Dendritic cell treated with granulocyte-macrophage colony-stimulating factor and Interleukin-4, amounts not matched to agents 40 ng/mL and 50 ng/mL, for 4 days (primary cell): ENCODE data around the gene F12.

Experiments used
- H3K27ac Mint-ChIP-seq: one replicate; pipeline ENCODE4 v1.8.0; 2022; ENCODE audit warnings: mild to moderate bottlenecking, mixed read lengths
- H3K27me3 Mint-ChIP-seq: one replicate; pipeline ENCODE4 v1.8.0; 2022; ENCODE audit warnings: mild to moderate bottlenecking, mixed read lengths
- H3K36me3 Mint-ChIP-seq: one replicate; pipeline ENCODE4 v1.8.0; 2022; ENCODE audit warnings: low read depth, mixed read lengths
- H3K4me1 Mint-ChIP-seq: one replicate; pipeline ENCODE4 v1.8.0; 2022; ENCODE audit warnings: low read depth, mixed read lengths
- H3K4me3 Mint-ChIP-seq: one replicate; pipeline ENCODE4 v1.8.0; 2022; ENCODE audit warnings: mild to moderate bottlenecking, moderate library complexity, mixed read lengths
- H3K9me3 Mint-ChIP-seq: one replicate; pipeline ENCODE4 v1.8.0; 2022; ENCODE audit warnings: mixed read lengths
- intact Hi-C: fragments of 100-400 bp; cut with micrococcal nuclease; formaldehyde crosslinking; loops from one replicate; pipeline ENCODE4 v1.15.0; 2022

F12 gene

GRCh38 chr5:177372910-177373309 lies 36.5 kb downstream of the F12 start:
- intact Hi-C loops = no loop called here

DNA sequence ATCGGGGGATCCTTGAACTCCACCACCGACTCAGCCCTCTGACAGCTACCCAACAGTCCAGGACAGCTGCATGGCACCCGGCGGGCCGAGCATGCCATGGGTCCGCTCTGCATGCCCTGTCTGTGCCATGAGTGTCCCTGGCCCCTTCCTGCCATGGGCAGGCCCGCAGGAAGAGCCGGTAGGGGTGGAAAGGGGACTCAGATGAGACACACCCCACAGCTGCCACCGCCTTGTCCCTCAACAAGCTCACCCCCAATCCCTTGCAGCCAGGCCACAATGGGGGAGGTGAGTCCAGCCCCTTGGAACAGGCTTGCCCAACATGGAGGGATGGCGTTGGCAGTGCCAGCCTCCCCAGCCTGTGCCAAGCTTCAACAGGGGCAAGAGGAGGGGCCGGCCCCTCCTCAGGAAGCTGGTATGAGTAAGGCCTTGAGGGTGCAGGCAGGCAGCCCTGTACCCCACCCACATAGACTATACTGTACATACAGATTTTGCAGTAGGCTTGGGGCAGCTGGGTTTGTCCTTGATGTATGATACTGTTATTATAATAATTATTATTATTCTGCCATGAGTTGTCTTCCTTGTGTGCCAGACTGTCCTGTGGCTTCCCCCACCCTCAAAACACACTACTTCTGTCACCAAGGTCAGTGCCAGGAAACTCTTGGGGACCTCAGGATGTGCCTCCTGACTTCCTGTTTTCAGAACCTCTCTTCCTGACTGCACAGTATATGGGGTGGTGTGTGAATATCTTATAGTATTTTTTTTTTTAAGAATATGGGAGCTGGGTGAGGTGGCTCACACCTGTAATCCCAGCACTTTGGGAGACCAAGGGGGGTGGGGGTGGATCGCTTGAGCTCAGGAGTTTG lies 37.1 kb downstream of the F12 start:
- H3K27ac Mint-ChIP-seq = no peak overlapping the region
- no peak overlapping the region for H3K4me3 Mint-ChIP-seq
- intact Hi-C loops = no loop called here
- H3K4me1 Mint-ChIP-seq = peaks cover 42% of the 10 kb centered on the region
- H3K27me3 Mint-ChIP-seq = no peaks in the 10 kb centered on the region
- peaks cover 79% of the 10 kb centered on the region for H3K36me3 Mint-ChIP-seq
- H3K9me3 Mint-ChIP-seq = no peaks in the 10 kb centered on the region

More at GRCh38 chr5:177372910-177373309, 36.5 kb downstream of the F12 start:
- H3K9me3 Mint-ChIP-seq = no peaks in the 10 kb centered on the region
- no peak overlapping the region for H3K4me3 Mint-ChIP-seq
- no peak overlapping the region for H3K27ac Mint-ChIP-seq
- peaks cover 41% of the 10 kb centered on the region for H3K4me1 Mint-ChIP-seq
- peaks cover 6% of the 10 kb centered on the region for H3K27me3 Mint-ChIP-seq
- H3K36me3 Mint-ChIP-seq = peaks cover 72% of the 10 kb centered on the region

DNA sequence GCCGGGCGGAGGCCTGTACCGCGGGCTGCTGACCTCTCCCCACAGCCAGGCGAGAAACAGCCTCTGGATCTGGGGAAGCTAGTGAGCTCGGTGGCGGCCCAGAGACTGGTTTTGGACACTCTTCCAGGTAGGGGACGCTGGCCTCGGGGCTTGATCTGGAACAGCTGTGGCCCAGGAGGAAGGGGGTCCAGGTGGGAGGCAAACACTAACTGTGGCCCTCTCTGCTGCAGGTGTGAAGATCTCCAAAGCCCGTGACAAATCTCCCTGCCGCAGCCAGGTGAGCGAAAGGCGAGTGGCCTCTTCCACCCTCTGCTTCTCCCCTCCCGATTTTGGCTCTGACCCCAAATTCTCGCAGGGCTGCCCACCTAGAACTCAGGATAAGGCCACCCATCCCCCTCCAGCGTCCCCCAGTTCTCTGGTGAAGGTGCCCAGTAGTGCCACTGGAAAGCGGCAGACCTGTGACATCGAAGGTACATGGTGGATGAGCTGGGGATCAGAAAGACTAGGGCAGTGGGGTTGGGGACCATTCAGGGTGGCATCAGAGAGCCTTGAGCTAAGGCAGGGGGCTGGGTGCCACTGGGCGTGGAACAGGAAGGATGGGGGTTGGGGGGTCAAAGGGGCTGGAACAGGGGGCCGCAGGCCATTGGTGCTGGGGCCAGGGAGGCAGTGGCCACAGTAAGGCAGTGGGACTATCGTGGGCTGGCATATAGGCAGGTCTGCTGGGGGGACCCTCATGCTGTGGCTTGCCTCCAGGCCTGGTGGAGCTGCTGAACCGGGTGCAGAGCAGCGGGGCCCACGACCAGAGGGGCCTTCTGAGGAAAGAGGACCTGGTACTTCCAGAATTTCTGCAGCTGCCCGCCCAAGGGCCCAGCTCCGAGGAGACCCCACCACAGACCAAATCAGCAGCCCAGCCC lies 38.0 kb downstream of the F12 start:
- no peaks in the 10 kb centered on the region for H3K9me3 Mint-ChIP-seq
- intact Hi-C loops = no loop called here
- H3K4me1 Mint-ChIP-seq = peaks cover 49% of the 10 kb centered on the region
- no peak overlapping the region for H3K4me3 Mint-ChIP-seq
- peaks cover 88% of the 10 kb centered on the region for H3K36me3 Mint-ChIP-seq
- no peak overlapping the region for H3K27ac Mint-ChIP-seq
- no peaks in the 10 kb centered on the region for H3K27me3 Mint-ChIP-seq

DNA sequence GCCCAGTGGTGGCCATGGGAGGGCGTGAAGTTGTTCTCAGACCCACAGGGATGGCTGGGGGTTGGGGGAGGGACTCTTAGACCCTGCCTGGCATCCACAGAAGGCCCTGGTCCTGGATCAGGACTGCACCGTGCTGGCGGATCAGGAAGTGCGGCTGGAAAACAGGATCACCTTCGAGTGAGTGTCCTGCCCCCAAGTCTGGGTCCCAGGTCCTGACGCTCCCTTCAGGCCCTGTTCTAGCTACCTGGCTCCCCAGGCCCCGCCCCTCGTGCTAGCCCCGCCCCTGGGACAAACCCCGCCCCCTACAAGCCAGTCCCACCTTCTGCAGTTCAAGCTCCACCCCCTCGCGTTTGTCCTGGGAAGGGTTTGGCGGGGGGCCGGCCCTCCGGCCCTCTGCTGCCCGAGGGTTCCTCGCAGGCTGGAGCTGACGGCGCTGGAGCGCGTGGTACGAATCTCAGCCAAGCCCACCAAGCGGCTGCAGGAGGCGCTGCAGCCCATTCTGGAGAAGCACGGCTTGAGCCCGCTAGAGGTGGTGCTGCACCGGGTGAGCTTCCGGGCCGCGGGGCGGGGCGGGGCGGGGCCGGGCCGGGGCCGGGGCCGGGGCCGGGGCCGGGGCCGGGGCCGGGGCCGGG lies 38.8 kb downstream of the F12 start:
- intact Hi-C loops = no loop called here
- H3K27ac Mint-ChIP-seq = no peak overlapping the region
- peaks cover 57% of the 10 kb centered on the region for H3K4me1 Mint-ChIP-seq
- no peaks in the 10 kb centered on the region for H3K9me3 Mint-ChIP-seq
- H3K4me3 Mint-ChIP-seq = peak overlapping the region; percentile 44
- no peaks in the 10 kb centered on the region for H3K27me3 Mint-ChIP-seq
- H3K36me3 Mint-ChIP-seq = peaks cover 95% of the 10 kb centered on the region

DNA sequence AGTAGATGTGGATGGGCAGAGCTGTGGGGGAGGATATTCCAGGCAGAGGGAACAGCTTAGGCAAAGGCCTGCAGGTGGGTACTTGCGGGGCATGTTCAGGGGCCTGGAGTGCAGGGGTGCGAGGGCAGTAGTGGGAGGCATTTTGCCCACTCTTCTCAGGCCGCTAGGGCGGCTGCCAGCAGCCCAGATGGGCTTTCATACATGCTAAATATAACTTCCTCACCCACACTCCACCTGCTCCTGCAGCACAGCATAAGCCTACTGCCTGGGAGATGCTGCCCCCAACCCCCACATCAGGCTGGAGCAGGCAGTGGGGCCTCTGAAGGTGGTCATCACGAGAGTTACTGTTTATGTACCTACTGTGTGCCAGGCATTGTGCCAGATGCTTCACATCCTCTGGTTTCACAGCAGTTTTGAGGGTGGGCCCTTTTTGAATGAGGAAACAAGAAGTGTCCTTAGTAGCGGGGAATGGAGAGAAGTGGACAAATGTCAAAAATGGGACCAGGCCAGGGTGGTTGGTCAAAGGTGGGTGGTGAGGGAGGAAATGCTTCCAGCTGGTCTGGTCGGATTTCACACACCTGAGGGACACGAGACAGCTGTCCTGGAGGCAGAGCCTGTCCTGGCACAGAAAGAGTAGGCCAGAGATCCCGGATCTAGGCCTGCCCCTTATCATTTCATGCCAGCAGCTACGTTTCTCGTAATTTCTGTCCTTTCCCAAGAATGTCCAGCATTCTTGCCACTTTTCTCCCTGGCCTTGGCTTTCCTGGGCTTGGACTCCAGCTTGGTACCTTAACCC lies 39.5 kb downstream of the F12 start:
- peaks cover 61% of the 10 kb centered on the region for H3K4me1 Mint-ChIP-seq
- intact Hi-C loops = no loop called here
- no peaks in the 10 kb centered on the region for H3K9me3 Mint-ChIP-seq
- peak overlapping the region; percentile 16 for H3K27ac Mint-ChIP-seq
- no peaks in the 10 kb centered on the region for H3K27me3 Mint-ChIP-seq
- no peak overlapping the region for H3K4me3 Mint-ChIP-seq
- H3K36me3 Mint-ChIP-seq = peaks cover 99% of the 10 kb centered on the region

GRCh38 chr5:177368869-177369644 lies 40.3 kb downstream of the F12 start:
- Mint-ChIP-seq H3K27me3 (no peaks in the 10 kb centered on the region), H3K36me3 (peaks cover 99% of the 10 kb centered on the region), H3K4me3 (no peak overlapping the region)

GRCh38 chr5:177367981-177368868 lies 41.1 kb downstream of the F12 start:
- peak overlapping the region; percentile 16 for H3K27ac Mint-ChIP-seq
- intact Hi-C loops = no loop called here
- H3K4me3 Mint-ChIP-seq = no peak overlapping the region
- no peaks in the 10 kb centered on the region for H3K9me3 Mint-ChIP-seq
- no peaks in the 10 kb centered on the region for H3K27me3 Mint-ChIP-seq
- peaks cover 90% of the 10 kb centered on the region for H3K36me3 Mint-ChIP-seq
- peaks cover 75% of the 10 kb centered on the region for H3K4me1 Mint-ChIP-seq

More at GRCh38 chr5:177368869-177369644, 40.3 kb downstream of the F12 start:
- Mint-ChIP-seq H3K9me3 (no peaks in the 10 kb centered on the region), H3K27ac (peak overlapping the region; percentile 16), H3K4me1 (peaks cover 68% of the 10 kb centered on the region)
- intact Hi-C loops = no loop called here

GRCh38 chr5:177367323-177367848 lies 42.0 kb downstream of the F12 start:
- peaks cover 82% of the 10 kb centered on the region for H3K4me1 Mint-ChIP-seq

GRCh38 chr5:177366528-177367322 lies 42.6 kb downstream of the F12 start:
- peaks cover 82% of the 10 kb centered on the region for H3K4me1 Mint-ChIP-seq

More at GRCh38 chr5:177367323-177367848, 42.0 kb downstream of the F12 start:
- Mint-ChIP-seq H3K27ac (no peak overlapping the region), H3K9me3 (no peaks in the 10 kb centered on the region), H3K27me3 (no peaks in the 10 kb centered on the region), H3K4me3 (no peak overlapping the region), H3K36me3 (peaks cover 89% of the 10 kb centered on the region)
- intact Hi-C loops = no loop called here

GRCh38 chr5:177365845-177366527 lies 43.4 kb downstream of the F12 start:
- Mint-ChIP-seq H3K27me3 (no peaks in the 10 kb centered on the region), H3K4me3 (no peak overlapping the region), H3K36me3 (peaks cover 82% of the 10 kb centered on the region), H3K27ac (peak overlapping the region; percentile 25), H3K9me3 (no peaks in the 10 kb centered on the region), H3K4me1 (peaks cover 82% of the 10 kb centered on the region)
- intact Hi-C loops = no loop called here

More at GRCh38 chr5:177366528-177367322, 42.6 kb downstream of the F12 start:
- peaks cover 89% of the 10 kb centered on the region for H3K36me3 Mint-ChIP-seq
- H3K27me3 Mint-ChIP-seq = no peaks in the 10 kb centered on the region
- intact Hi-C loops = no loop called here
- no peak overlapping the region for H3K4me3 Mint-ChIP-seq
- H3K27ac Mint-ChIP-seq = peak overlapping the region; percentile 25
- H3K9me3 Mint-ChIP-seq = no peaks in the 10 kb centered on the region
